ENCODE data around the gene ATP5PB. TPM values are rescaled to one million over a fixed set of nuclear protein-coding genes. Genes with fewer than 3 reads are reported as not detected.

Gene ATP5PB
- total RNA-seq, 1 donor from 2014 or later: 411 TPM

DNA sequence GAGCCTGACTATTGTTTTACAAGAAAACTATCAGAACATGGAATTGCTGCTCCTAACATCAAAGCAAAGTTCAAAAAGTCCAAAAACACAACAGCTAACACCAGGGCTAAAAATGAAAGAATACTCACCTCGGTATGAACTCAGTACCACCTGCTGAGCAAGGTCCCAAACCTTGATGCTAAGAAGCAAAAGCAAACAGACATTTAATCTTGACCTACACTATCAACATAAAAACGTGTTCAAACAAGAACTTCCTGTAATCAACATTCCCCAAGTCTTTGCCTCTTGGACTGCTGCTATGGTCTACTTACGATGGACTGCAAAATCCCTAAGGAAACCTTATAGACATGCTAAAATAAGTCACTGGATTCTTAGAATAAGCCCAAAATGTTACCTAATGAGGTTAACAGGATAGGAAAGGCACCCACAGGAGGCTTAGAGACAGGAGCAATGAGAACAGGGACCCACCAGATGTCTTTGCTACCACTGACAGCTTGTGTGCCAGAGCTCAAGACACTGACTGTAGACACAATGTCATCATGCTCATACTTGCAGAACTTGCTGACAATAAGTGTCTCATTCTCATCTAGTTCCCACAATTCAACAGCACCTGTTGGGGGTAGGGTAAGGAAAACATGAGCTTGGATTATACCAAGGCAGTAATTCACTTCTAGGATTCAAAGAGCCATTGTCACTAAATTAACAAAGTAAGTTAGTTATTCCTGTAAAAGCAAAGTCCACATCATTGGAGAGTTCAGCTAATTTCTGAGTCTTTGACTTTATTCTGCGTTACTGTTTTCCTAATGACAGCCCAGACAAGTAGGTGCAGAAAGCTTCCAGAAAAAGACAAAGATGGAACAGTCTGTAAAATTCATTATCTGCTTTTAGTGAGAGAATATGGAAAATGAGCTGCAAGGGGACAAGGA is 2.0 kb upstream of the ATP5PB start:
- DNase-seq: peak; percentile 10

DNA sequence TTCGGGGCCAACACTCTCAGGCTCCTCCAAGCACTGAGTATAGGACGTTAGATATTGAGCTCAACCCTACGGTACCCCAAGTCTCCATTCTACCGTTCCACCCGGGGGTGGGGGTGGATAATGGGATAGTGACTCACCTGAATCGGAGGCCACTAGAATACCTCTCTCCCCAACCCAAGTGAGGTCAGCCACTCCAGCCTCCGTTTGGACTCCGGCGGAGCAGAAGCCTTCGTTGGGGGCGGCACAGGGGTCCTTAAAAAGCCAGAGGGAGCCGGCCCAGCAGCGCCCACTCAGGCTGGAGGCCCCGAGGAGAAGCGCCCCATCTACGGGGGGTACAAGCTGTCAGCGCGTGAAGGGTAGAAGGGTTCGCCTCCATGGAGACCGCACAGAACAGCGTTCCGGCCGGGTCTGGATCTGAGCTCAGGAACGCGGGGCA is 764 bp upstream of the ATP5PB start:
- DNase-seq: no peak

DNA sequence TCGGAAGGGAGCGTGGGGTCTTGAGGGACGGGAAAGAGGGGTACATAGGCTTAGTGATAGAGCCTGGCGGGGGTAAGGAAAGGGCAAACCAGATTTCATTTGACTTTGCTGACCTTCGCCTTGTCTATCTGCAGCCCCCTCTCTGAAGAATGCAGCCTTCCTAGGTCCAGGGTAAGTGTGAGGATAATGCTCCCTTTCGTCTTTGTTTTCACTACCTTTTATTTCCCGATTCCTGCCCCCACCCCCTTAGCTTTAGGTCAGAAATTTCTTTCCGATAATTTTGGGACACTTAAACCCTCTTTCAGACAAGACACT is 396 bp downstream of the ATP5PB start:
- no peak for DNase-seq

DNA sequence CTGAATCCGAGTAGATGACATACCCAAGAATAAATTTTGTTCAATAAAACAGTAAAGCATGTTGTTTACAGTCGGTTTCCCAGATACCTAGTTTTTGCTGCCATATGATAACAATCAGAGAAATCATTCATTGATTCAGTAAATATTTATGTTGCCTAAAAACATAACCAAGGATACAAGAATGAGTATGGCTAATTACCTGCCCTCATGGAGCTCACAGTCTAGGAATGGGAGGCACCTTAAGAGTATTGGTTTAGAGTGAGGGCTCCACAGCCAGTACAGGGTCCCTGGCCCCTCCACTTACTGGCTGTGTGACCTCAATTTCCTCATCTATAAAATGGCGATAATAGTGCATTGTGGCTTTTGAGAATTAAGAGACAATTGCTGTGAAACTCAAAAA is 921 bp downstream of the ATP5PB start:
- DNase-seq: no peak

DNA sequence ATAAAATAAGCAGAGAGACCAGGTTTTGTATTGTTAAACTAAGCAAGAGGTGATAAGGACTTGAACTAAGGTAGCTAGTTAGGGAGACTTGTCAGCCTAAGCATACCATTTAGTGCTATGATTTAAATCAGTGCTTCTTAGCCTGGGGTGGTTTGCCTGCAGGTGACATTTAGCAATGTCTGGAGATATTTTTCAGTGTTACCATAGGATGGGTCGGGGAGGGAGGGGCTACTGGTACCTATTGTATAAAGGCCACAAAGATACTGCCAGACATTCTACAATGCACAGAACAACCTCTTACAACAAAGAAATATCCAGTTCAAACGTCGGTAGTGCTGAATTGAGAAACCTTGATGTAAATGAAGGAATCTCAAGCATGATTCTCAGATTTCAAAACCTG is 3.3 kb downstream of the ATP5PB start:
- no peak for DNase-seq

DNA sequence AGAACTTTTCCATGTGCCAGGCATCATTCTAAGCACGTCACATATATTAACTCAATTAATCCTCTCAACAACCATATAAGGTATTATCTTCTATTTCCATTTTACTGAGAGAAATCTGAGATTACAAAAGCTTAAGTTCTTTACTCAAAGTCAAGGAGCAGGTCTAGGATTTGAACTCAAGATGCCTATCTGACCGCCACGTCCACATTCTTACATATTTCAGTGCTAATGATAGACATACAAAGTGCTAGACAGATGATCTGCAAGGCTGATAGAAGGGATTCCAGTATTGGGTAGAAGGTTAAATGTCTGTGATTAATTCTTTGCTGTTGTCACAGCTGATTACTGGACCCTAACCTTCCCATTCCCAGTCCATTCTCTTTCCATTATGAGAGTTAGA is 4.4 kb downstream of the ATP5PB start:
- no peak for DNase-seq

DNA sequence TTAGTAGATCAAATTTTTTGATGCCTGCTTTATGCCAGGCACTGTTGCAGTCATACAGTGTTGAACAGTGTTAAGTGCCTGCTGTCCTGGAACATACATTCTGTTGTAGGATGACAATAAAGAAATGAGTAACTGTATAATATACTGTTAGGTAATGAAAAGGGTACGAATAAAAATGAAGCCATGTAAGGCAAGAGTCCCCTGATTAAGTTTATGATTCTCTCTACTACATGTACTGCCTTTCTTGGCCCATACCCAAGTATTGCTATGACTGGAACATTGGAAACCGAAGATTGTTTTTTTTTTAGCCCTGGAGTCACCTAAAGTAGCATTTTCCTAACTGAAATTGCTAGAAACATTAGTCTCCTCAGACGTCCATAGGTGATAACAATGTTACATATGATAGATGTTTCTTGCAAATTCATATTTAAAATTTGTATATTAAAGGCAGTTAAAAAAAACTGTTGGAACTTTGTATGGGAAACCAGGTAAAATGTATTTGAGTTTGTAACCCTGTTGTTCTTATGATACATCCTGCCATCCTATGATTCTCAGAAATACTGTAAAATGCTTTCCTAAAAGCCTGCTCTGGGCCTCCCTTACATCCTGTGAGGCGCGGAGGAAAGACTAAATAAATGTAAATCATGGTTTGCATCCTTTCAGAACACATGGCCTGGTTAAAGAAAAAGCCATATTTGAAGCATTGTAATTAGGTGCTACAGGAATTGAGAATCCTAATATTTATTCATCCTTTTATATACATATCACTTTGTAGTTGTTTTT is 5.8 kb downstream of the ATP5PB start:
- DNase-seq: no peak

DNA sequence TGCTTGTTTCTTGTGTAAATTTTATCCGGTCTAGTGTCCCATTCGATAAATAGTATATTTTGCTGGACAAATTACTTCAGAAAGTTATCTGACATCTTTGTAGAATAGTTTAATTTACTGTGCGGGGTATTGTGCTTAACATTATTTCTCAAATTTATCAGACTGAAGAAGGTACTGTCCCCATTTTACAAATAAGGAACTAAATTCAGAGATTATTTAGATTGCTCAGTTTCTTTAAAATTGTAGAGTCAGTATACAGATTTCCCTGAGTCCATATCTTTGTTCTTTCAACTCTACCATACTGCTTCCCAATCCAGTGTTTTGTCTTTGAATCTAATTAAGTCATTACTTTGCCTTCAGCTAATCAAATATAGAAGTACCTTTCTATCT is 6.4 kb downstream of the ATP5PB start:
- DNase-seq: no peak

DNA sequence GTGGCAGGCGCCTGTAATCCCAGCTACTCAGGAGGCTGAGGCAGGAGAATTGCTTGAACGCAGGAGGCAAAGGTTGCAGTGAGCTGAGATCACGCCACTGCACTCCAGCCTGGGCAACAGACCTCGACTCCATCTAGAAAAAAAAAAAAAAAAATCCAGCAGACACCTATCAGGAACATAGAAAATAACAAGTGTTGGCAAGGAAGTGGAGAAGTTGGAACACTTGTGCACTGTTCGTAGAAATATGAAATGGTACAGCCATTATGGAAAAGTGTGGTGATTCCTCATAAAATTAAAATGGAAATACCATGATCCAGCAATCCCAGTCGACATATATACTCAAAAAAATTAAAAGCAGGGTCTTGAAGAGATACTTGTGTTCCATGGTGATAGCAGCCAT is 12.5 kb downstream of the ATP5PB start:
- DNase-seq: no peak

DNA sequence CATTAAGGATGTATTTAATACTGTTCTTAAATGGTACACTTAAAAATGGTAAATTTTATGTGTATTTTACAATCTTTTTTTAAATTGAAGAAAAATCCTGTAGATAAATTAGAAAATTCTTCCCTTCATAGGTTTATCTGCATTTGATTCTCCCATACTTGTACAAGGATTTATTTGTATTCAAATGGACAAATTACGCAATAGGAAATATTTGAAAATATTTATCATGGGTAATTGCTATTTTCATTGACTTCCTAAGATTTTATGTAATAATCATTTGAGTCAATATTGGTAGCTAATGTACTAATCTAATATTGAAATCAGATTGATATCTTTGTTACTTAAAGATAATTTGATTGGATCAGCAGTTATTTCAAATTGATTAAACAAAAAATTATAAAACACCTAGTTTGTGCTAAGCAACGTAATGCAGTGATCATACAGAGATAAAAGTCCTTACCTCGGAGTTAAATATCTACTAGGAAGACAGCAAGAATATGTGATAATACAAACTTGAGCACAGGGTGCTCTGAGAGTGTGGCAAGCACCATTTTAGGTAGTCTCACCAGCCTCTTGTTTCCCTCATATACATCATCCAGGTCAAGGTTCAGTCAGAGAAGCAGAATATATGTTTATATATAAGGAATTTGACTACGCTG is 13.2 kb downstream of the ATP5PB start:
- no peak for DNase-seq

DNA sequence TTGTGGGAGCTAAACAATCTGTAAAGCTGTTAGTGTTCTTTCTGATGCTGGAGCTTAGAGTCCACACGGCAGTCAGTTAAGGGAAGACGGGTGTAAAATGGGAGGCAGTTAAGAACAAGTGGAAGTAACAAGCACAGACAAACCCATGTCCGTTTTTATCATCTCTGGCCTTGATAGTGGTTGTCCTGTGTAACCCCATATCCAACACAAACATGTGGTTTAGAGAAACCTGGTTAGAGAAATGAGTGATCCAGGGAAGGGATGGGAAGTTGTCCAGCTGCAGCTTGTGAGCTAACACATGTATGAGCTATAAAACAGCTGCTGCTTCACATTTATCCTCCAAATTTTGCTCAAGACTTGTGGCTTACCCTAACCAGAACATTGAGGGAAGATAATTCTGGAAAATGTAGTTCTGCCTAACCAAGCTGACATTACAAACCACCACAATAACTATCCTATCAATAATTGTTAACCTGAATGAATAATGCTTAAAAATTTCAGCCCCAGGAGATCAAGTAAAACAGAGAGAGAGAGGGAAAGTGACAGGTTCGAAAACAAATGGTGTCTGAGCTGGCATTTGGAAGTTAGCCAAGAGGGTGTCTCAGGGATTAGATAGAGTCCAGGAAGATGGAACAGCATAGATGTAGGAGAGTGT is 13.9 kb downstream of the ATP5PB start:
- peak; percentile 80 for DNase-seq

DNA sequence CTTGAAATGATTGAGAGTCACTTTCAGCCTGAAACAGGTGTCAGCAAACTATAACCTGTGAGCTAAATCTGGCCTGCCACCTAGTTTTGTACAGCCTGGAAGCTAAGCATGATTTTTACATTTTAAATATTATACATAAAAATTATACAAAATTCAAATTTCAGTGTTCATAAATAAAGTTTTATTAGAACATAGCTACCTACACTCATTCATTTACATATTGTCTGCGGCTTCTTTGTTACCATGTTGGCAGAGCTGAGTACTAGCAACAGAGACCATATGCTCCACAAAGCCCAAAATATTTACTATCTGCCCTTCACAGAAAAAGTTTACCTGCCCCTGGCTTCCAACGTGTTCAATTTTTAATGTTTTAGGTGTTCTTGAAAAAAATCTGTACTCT is 16.5 kb downstream of the ATP5PB start:
- no peak for DNase-seq

DNA sequence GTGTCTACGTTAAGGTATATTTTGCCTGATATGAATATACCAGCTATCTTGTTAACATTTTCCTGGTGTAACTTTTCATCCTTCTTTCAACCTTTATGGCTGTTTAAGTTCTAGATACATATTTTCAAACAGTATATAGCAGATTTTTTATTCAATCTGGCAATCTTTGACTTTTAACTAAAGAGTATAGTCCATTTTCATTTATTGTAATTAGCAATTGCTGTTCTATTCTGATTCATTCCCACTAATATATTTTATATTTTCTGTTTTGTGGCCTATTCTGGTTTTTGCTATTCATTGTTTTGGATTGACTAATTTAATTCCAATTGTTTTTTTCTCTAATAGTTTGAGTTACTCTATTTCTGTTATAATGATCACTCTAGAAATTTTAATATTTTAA is 17.2 kb downstream of the ATP5PB start:
- no peak for DNase-seq

DNA sequence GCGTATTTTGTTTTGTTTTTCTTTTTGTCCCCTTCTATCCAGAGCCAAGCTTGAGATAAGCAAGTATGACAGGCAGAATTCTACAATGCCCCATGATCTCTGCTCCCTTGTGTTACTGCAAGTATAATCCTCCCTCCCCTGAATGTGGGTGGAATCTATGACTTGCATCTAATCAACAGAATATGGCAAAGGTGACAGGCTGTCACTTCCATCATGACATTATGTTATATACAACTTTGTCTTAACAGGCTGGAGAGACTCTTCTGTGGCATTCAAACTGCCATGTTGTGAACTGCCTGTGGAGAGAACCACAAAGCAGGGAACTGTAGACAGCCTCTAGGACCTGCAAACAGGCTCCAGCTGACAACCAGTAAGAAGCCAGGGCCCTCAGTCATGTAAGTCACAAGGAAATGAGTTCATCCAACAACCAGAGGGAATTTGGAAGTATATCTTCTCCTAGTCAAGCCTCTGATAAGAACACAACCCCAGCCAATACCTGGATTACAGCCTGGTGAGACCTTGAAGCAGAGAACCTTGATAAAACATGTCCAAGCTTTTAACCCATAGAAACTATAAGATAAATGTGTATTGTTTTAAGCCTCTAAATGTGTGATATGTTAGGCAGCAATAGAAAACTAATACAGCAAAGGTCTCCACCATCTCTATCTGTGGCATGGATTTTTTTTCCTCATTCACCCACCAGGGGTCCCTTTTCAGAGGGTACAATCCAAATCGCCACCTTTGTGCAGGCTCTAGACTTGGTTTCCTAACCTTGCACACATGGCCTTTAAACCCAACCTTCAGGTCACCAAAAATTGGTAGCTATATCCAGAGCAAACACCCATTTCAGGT is 18.8 kb downstream of the ATP5PB start:
- no peak for DNase-seq

DNA sequence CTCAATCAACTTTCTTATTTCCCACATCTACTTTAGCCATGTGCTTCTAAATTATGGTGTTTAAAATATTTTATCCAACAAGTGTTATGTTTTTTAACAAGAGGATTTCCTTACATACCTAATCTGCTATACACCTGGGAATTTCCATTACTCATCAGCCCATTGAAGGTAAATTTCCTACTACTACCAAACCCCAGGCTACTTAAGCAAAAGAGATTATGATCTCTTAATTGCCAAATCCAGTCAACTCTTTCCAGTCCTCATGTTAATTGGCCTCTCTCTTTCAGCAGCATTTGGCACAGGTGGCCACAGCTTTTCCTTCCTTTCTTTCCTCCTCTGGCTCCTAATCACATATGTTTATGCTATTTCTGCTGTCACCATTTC is 19.4 kb downstream of the ATP5PB start:
- DNase-seq: no peak

DNA sequence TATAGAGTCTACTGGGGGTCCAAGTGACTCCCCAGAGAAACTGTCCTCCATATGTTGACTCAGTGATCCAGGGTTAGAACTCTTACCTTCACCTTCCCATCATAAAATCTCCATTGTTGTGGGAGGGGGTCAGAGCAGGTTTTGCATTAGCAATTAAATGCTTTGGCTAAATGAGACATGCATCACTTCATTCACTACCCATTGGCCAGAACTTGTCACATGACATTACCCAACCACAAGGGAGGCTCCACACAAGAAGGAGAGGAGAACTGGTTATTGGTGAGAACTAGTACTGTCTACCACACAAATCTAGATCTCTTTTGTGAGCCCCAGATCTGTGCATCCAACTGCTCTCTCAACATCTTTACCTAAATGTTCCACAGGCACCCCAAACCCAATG is 20.3 kb downstream of the ATP5PB start:
- no peak for DNase-seq

DNA sequence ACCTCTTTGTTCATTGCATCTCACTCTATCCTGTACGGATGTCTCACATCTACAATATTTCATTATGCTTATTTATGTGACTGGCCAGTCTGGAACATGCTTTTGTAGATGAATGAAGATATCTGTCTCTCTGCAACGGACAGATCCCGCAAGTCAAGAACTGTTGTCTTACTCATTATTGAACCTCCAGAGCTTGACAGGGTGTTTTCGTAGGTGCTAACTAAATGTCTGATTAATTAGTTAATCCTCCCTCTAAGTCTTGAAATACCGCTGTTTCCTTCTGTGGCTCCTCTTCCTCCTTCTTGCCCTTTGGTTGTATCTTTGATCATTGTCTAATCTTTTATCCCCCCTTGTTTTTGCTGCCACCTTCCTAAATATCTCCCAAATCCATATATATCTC is 21.3 kb downstream of the ATP5PB start:
- no peak for DNase-seq

DNA sequence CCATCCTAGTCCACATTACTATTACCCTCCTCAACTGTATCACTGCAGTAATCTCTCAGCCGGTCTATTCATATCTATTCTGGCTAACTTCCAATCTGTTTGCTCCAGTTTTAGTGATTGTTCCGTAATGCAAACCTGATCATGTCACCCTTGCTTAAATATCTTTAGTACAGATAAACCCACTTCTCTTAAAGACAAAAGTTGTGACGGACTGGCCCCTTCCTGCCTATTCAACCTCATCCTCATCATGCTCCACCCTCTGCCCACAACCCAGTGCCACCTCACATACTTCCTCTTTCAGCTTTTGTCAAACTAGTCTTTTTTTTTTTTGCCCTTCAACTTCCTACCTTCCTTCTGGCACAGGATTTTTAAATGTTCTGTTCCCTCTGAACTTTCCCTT is 21.7 kb downstream of the ATP5PB start:
- DNase-seq: no peak

DNA sequence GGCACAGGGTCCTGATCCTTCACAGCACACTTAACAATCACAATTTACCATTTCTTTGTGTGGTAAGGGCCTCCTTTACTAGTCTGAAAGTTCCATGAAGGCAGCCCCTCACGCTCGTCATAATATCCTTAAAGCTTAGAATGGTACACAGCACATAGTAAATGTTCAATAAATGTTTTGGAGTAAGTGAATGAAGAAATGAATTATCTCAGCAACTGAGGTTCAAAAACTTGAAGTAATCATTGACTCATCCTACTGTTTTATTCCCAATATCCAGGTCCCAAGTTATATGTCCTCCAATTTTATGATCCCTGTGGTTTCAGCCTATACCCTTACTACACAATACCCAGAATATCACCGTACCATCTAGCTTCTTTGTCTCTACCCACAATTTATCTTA is 22.3 kb downstream of the ATP5PB start:
- no peak for DNase-seq

DNA sequence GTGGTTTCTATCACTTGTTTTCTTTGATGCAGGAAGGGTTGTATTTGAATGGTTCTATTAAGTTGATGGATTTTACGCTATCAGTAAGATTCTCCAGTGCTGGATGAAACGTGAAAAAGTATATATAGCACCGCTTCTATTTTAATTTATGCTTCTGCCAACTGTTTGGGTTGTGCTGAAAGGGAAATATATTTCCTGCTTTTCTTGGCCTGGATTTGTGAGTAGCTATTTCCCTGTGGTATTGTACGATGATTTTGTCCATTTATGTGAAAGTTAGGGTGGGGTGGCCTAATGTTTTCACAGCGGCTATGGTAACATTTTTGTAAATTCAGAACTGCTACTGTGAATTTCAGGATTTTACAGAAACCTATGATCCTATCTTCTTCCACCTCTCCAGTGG is 24.8 kb downstream of the ATP5PB start:
- no peak for DNase-seq

DNA sequence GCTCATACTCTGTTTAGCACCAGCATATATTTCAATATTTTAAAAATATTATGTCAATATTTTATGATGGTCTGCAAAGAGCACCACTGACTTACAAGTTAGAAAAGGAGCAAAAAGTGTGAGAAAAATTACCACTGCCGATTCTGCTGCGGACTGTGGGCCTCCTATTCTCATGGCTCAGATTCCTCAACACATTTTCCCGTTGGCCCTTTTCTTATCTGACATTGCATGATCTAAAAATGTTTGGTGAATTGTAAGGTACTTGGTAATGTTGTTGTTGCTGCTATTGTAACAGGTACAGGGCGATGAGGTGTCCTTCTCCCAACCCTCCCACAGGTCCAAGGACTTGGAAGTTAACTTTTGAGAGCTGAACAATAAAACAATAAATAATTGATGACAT is 25.3 kb downstream of the ATP5PB start:
- DNase-seq: no peak

DNA sequence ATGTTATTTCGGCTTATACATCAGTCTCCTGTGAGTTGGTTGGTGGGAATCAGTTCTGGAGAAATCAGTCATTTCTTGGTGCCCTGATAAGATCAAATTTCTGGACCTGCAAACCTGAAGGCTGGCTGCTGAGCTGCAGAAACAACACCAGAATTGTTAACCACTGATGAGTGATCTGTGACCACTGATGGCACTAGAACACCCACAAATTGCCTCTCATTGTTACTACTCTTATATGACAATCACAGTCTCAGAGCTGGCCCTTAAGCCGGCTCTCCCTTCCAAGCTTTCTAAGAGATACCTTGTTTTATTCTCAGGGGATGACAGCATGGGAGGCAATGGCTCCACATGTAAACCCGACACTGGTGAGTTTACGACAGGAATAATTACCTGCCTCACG is 26.4 kb downstream of the ATP5PB start:
- DNase-seq: no peak
